ENCODE results near the gene RECQL5. TPM values are rescaled to one million over a fixed set of nuclear protein-coding genes. Genes with fewer than 3 reads are reported as not detected.

The RECQL5 gene
- total RNA-seq, 1 experiment from 2014 or later = 36.3 TPM

DNA sequence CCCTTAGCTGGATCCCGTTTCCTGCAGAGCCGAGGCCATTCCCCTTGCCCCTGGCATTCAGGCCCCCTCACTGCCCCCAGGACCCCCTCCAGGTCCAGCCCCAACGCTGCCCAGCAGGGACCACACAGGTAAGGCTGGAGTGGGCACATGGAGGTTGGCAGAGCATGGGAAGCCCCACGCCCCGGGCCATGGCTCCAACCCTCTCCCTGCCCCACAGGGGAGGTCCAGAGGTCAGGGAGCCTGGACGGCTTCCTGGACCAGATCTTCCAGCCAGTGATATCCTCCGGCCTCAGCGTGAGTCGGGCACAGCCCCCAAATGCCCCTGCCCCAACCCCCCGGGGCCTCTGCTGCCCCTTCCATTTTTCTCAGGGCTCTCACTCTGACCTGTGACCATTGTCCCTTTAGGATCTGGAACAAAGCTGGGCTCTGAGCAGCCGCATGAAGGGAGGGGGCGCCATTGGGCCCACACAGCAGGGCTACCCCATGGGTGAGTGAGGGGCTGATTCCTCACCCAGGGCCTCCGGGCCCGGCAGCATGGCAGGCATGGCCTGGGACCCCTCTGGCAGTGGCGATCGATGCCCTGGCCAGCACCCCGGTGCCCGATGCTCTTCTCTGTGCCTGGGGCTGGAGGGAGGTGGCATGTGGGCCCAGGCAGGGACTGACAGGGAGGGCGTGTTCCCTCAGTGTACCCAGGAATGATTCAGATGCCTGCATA, 52.2 kb downstream of the RECQL5 start:
- peak; percentile 76 for DNase-seq

DNA sequence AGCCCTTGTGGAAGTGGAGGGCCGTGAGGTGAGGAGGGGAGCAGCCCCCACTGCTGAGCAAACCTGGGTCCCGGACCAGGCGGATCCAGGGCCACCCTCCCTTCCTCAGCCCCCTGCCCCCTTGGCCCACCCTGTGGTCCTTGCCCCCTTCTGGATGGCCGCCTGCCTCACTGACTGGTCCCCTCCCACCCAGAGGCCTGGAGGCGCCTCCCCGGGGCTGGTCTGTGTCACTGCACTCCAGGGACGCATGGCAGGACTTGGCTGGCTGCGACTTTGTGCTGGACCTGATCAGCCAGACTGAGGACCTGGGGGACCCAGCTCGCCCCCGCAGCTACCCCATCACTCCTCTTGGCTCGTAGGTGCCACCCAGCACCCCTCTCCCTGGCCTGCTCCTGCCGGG, 52.9 kb downstream of the RECQL5 start:
- H3K36me3 ChIP-seq (replicated peaks; ENCODE audit: control insufficient read depth, insufficient read depth, low read length) = no peaks in the 10 kb centered on the region

More for the DNA sequence above, 52.2 kb downstream of the RECQL5 start:
- no peak overlapping the region for H3K4me3 ChIP-seq (ENCODE audit: insufficient read depth, low read depth, low read length)
- H3K27me3 ChIP-seq (ENCODE audit: control insufficient read depth, insufficient read depth, low read length) = no peaks in the 10 kb centered on the region
- no peaks in the 10 kb centered on the region for H3K36me3 ChIP-seq (replicated peaks; ENCODE audit: control insufficient read depth, insufficient read depth, low read length)

DNA sequence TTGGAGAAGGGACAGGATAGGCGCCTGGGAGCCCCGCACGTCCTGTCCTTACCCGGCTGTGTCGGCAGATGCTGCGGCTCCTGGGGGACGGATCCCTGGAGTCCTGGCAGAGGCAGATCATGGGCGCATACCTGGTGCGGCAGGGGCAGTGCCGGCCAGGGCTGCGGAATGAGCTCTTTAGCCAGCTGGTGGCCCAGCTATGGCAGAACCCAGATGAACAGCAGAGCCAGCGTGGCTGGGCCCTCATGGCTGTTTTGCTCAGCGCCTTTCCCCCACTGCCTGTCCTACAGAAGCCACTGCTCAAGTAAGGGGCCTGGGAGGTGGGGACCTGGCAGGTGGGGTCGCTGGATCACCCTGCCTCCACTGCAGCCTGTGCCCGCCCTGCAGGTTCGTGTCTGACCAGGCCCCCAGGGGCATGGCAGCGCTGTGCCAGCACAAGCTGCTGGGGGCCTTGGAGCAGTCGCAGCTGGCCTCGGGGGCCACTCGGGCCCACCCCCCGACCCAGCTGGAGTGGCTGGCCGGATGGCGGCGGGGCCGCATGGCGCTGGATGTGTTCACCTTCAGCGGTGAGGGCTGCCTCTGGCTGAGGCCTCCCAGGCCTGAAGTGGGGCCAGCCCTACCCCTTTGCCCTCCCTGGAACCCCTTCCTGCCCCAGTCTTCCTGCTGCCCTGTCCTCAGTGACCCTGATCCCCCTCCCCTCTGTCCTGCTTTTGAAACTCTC, 53.9 kb downstream of the RECQL5 start:
- Histone ChIP-seq H3K36me3 (replicated peaks; ENCODE audit: control insufficient read depth, insufficient read depth, low read length) (no peaks in the 10 kb centered on the region), H3K27me3 (ENCODE audit: control insufficient read depth, insufficient read depth, low read length) (no peaks in the 10 kb centered on the region), H3K4me3 (ENCODE audit: insufficient read depth, low read depth, low read length) (no peak overlapping the region)
- DNase-seq = peak; percentile 66

More for the DNA sequence above, 52.9 kb downstream of the RECQL5 start:
- H3K4me3 ChIP-seq (ENCODE audit: insufficient read depth, low read depth, low read length) = no peak overlapping the region
- peak; percentile 93 for DNase-seq
- no peaks in the 10 kb centered on the region for H3K27me3 ChIP-seq (ENCODE audit: control insufficient read depth, insufficient read depth, low read length)

GRCh38 chr17:75611851-75612429, 55.0 kb downstream of the RECQL5 start:
- DNase-seq = no peak
- H3K27me3 ChIP-seq (ENCODE audit: control insufficient read depth, insufficient read depth, low read length) = no peaks in the 10 kb centered on the region
- H3K4me3 ChIP-seq (ENCODE audit: insufficient read depth, low read depth, low read length) = no peak overlapping the region
- H3K36me3 ChIP-seq (replicated peaks; ENCODE audit: control insufficient read depth, insufficient read depth, low read length) = no peaks in the 10 kb centered on the region

DNA sequence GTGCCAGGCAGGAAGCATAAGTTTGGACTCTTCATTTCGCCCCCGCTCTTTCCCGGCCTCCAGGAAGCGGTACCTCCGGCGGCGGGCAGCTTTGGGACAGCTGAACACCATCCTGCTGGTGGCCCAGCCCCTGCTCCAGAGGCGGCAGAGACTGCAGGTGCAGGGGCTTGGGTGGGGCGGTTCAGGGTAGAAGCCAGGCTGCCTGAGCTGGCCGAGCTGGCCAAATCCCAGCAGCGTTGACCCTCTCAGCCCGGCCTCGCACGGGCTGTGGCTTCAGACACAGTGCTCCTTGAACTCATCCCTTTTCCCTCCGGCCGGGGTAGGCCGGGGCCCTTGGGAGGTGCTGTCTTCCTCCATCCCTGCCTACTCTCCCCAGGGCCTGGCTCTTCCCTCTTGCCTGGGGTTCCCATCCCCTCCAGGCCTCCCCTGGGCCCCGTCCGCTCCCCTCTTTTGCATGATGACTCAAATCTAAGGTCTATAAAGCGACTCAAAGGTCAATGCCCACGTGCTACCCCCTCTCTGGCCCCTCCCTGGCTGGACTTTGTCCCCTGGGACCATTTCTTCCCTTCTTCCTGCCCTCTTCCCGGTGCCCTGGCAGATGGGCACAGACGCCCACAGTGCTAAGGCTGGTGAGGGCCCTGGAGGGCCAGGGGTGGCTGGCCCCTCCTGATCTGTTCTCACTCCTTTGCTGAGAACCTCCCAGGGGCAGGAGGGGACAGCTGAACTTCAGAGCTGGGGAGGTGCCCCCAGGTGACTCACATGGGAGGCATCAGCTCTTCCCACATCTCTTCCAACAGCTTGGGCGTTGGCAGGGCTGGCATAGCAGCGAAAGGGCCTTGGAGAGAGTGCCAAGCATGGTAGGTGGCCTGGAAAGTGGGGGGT, 56.6 kb downstream of the RECQL5 start:
- no peaks in the 10 kb centered on the region for H3K36me3 ChIP-seq (replicated peaks; ENCODE audit: control insufficient read depth, insufficient read depth, low read length)
- DNase-seq = peak; percentile 65
- H3K4me3 ChIP-seq (ENCODE audit: insufficient read depth, low read depth, low read length) = no peak overlapping the region
- H3K27me3 ChIP-seq (ENCODE audit: control insufficient read depth, insufficient read depth, low read length) = no peaks in the 10 kb centered on the region

GRCh38 chr17:75607086-75607485, 59.9 kb downstream of the RECQL5 start:
- H3K36me3 ChIP-seq (replicated peaks; ENCODE audit: control insufficient read depth, insufficient read depth, low read length) = no peaks in the 10 kb centered on the region
- H3K4me3 ChIP-seq (ENCODE audit: insufficient read depth, low read depth, low read length) = no peak overlapping the region
- no peak for DNase-seq
- H3K27me3 ChIP-seq (ENCODE audit: control insufficient read depth, insufficient read depth, low read length) = no peaks in the 10 kb centered on the region

DNA sequence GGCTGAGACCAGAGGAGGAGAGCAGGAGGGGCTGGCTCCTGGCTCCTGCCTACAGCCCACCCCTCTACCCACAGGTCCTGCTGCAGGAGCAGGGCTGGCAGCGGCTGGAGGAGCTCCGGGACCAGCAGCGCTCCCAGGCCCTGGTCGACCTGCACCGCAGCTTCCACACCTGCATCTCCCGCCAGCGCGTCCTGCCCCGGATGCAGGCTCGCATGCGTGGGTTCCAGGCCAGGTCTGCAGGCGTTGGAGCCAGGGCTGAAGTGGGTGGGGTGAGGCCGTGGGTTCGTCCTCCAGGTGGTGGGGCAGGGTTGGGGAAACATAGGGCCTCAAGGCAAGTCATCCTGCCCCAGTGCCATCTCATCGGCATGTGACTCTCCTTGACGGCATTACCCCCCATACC, 61.2 kb downstream of the RECQL5 start:
- Histone ChIP-seq H3K27me3 (ENCODE audit: control insufficient read depth, insufficient read depth, low read length) (no peaks in the 10 kb centered on the region), H3K36me3 (replicated peaks; ENCODE audit: control insufficient read depth, insufficient read depth, low read length) (no peaks in the 10 kb centered on the region), H3K4me3 (ENCODE audit: insufficient read depth, low read depth, low read length) (no peak overlapping the region)
- no peak for DNase-seq

DNA sequence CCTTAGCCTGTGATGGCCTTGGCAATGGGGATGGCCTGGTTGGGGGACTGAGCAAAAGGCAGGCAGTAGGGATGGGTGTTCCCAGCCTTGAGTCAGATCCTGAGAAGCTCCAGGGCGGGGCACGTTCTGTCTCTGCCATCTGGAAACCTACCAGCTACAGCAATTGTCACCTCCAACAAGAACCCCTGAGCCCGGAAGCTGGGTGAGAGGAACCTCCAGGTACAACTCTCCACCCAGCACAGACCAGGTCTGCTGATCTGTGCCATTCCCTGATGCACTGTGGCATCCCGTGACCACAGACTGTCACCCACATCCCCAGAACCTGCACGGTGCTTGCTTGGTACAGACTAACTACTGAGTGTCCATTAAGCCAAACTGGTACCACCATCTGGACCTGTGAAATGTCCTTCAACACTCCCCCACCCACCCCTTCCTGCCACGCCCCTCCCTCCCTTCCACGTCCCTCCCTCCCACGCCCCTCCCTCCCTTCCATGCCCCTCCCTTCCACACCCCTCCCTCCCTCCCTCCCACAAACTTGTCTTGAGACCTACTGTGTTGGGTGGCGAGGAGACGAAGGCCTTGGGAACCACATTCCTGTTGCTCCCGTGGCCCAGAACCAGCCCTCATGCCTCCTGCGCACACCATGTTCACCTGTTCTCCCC, 62.8 kb downstream of the RECQL5 start:
- no peak for DNase-seq
- H3K36me3 ChIP-seq (replicated peaks; ENCODE audit: control insufficient read depth, insufficient read depth, low read length) = no peaks in the 10 kb centered on the region

DNA sequence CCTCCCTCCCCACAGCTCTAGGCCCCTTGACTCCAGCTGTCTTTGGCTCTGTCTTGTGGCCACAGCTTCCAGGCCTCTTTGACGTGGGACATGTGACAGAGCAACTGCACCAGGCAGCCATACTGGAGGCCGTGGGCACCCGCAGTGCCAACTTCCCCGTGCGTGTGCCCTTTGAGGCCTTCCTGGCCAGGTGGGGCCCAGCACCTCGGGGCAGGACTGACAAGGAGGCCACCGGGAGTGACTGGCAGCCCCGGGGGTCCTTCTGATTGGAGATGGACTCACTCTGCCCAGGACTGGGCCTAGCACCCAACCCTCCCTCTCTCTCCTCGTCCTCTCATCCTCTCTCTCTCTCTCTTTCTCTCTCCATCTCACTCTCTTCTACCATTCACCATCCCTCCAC, 63.8 kb downstream of the RECQL5 start:
- Histone ChIP-seq H3K4me3 (ENCODE audit: insufficient read depth, low read depth, low read length) (no peak overlapping the region), H3K36me3 (replicated peaks; ENCODE audit: control insufficient read depth, insufficient read depth, low read length) (no peaks in the 10 kb centered on the region), H3K27me3 (ENCODE audit: control insufficient read depth, insufficient read depth, low read length) (no peaks in the 10 kb centered on the region)
- DNase-seq = no peak

More for the DNA sequence above, 62.8 kb downstream of the RECQL5 start:
- Histone ChIP-seq H3K27me3 (ENCODE audit: control insufficient read depth, insufficient read depth, low read length) (no peaks in the 10 kb centered on the region), H3K4me3 (ENCODE audit: insufficient read depth, low read depth, low read length) (no peak overlapping the region)

DNA sequence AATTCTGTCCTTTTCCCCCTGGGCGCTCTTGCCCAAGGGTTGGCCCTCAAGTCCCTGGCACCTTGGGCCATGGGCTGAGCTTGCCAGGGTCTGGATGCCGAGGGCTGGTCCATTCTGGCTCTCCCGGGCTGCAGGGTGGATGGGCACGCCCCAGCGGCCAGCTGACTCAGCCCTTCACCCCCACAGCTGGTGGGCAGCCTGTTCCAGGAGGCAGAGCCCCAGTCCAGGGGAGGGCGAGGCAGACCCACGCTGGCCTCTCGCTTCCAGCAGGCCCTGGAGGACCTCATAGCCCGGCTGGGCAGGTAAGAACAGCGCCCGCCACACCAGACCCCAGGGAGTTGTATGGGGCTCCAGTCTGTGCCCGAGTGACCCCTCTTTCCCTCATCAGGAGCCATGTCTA, 64.3 kb downstream of the RECQL5 start:
- Histone ChIP-seq H3K4me3 (ENCODE audit: insufficient read depth, low read depth, low read length) (no peak overlapping the region), H3K27me3 (ENCODE audit: control insufficient read depth, insufficient read depth, low read length) (no peaks in the 10 kb centered on the region), H3K36me3 (replicated peaks; ENCODE audit: control insufficient read depth, insufficient read depth, low read length) (no peaks in the 10 kb centered on the region)
- no peak for DNase-seq

- no peak overlapping the region for H3K4me3 ChIP-seq (ENCODE audit: insufficient read depth, low read depth, low read length)
- DNase-seq = peak; percentile 95
- H3K36me3 ChIP-seq (replicated peaks; ENCODE audit: control insufficient read depth, insufficient read depth, low read length) = no peaks in the 10 kb centered on the region
- H3K27me3 ChIP-seq (ENCODE audit: control insufficient read depth, insufficient read depth, low read length) = no peaks in the 10 kb centered on the region
These were observed 65.6 kb downstream of the RECQL5 start for GRCh38 chr17:75601057-75601987.

DNA sequence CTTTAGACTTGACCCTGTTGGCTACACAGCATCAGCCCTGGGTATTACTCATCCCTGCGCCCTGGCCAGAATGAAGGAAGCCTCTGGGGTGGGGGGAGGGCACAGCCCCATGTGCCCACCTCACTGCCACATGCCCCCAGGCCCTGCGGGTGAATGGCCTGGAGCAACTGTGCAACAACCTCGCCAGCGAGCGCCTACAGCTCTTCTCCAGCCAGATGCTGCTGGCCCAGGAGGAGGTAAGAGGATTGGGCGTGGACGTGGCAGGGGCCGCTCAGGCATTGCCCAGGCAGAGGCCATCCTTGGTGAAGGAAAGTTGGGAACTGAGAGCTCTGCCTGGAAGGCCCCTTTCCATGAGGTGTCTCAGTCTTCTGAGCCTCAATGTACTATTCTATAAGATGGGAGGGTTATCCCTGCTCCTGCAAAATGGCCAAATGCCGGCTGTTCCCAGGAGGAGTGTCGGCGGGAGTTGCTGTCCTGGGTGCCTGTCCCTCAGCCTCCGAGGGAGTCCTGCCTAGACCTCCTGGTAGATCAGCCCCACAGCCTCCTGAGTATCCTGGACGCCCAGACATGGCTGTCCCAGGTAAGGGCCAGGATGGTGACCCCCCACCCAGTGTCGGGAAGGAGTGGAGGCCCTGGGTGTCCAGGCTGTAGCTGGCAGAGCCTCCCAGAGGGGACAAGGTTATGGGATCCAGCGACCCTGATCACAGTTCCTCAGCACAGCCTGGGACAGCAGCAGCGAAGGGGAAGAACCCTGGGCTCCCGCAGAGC, 70.5 kb downstream of the RECQL5 start:
- H3K36me3 ChIP-seq (replicated peaks; ENCODE audit: control insufficient read depth, insufficient read depth, low read length) = no peaks in the 10 kb centered on the region
- no peak overlapping the region for H3K4me3 ChIP-seq (ENCODE audit: insufficient read depth, low read depth, low read length)
- H3K27me3 ChIP-seq (ENCODE audit: control insufficient read depth, insufficient read depth, low read length) = no peaks in the 10 kb centered on the region
- DNase-seq = peak; percentile 26

Data from H7 (cell line).